Measurements from ENCODE around the gene MRPL19. TPM values are rescaled to one million over a fixed set of nuclear protein-coding genes. Genes with fewer than 3 reads are reported as not detected.

The MRPL19 gene
- total RNA-seq, 1 experiment from 2014 or later: 65.3 TPM

DNA sequence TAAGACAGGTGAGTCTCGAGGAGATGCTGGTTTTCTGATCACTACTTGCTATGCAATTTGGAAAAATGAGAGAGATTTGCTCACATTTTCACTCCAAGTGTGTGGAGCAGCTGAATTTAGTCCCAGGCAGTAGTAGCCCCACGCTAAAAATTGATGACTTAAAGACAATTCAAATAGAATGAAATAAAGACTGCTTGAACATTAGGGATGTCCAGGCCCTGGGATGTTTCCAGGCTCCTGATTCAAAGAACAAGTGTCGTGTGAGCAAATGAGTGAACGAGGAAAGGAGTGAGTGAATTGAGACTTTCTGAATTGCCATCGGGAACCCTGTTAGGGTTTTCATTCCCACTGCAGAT, 37.3 kb upstream of the MRPL19 start:
- Histone ChIP-seq H3K79me2 (ENCODE audit: insufficient read depth, low read length) (no peaks in the 10 kb centered on the region), H3K4me1 (ENCODE audit: control insufficient read depth in 1 of 2, insufficient read depth in 2 of 2, low read length in 2 of 2) (peaks cover 5 to 10% of the 10 kb centered on the region in 2 experiments), H3K9me2 (ENCODE audit: insufficient read depth) (no peaks in the 10 kb centered on the region), H3K9ac (ENCODE audit: low read length) (no peak overlapping the region), H3K36me3 (ENCODE audit: control insufficient read depth in 1 of 2, insufficient read depth in 2 of 2, low read length in 2 of 2) (no peaks in the 10 kb centered on the region), H3K27ac (ENCODE audit: low read depth, low read length) (no peak overlapping the region), H3K4me2 (ENCODE audit: low read length) (peak overlapping the region; percentile 66), H3K9me3 (ENCODE audit: control insufficient read depth in 1 of 2, insufficient read depth in 1 of 2, low read depth in 1 of 2, low read length in 2 of 2) (no peaks in the 10 kb centered on the region), H3K27me3 (ENCODE audit: insufficient read depth, low read length) (peaks cover 17% of the 10 kb centered on the region; the same call in 1 of the 2 replicates), H4K20me1 (ENCODE audit: insufficient read depth) (no peaks in the 10 kb centered on the region), H2AFZ (ENCODE audit: low read depth, low read length, poor library complexity, severe bottlenecking) (no peak overlapping the region), H3K4me3 (replicated peaks in 1 of 2; ENCODE audit: low read depth in 1 of 2, low read length in 2 of 2) (no peak overlapping the region)
- RAD21 ChIA-PET (ENCODE audit: low non-redundant PET in 1 of 2, low total read pairs in 2 of 2, uncharacterized antibody in 2 of 2, unreplicated experiment in 2 of 2): no interaction called here
- CTCF ChIA-PET: interaction anchor here (1.1 to 1.9 kb wide), 4 partner anchors 10 to 144 kb away, joined by 3 to 13 read pairs (median 5); no protein-coding TSS in a partner anchor
- no TSS peak for BruUV-seq (replicated peaks)
- POLR2A ChIA-PET: no interaction called here
- DNase-seq (ENCODE audit: low read depth, low spot score) (no peak), ATAC-seq (peak; percentile 13; the same call in 1 of the 2 replicates)
- TF ChIP-seq ZNF274 (IDR thresholded peaks at IDR 0.05; ENCODE audit: low read depth, low read length) (no peak), CTCF (IDR thresholded peaks at IDR 0.05 in 2 of 3, conservative IDR thresholded peaks at IDR 0.05 in 1 of 3; ENCODE audit: borderline replicate concordance in 1 of 3, insufficient read depth in 1 of 3, low read depth in 2 of 3, low read length in 2 of 3) (peak in 1 of 3 experiments; percentile 22; a peak in 1 of 6 replicates)
- intact Hi-C loops (cut with micrococcal nuclease): loop anchor here (1.0 to 10.0 kb wide), 3 partner anchors 145 to 687 kb away; no protein-coding TSS in a partner anchor

DNA sequence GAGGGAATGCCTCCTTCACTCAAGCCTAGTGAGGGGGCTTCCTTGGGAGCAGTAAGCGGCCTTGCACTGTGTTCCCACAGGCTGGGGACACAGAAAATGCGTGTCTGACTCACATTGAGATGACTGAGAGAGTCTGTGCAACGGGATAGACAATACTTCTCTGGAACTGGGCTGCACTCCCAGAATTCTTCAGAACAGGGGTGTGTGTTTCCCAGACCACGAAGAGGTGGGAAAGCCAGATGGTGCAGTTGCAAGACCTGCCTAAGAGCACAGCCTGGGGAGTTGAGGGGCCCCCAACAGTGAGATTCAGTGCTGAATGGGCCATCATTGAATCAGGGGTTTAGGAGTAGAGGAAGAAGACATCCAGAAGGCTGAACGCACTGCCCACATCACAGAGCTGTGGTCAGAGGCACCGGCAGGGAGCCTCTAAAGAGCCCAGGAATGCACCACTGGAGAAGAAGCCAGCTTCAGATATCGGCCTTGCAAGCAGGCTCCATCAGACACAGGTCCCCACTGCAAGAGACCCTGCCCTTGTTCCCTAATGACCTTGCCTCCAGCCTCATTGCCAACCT, 36.6 kb upstream of the MRPL19 start:
- no peak for TF ChIP-seq SP1 (IDR thresholded peaks at IDR 0.05; ENCODE audit: low read depth)
- TF ChIP-seq POLR2A (IDR thresholded peaks at IDR 0.05; ENCODE audit: borderline replicate concordance, extremely low read depth, insufficient read depth, insufficient read length): no peak
- no peak for TF ChIP-seq RAD21 (IDR thresholded peaks at IDR 0.05; ENCODE audit: low read depth)
- Histone ChIP-seq H3K79me2 (ENCODE audit: insufficient read depth, low read length) (no peaks in the 10 kb centered on the region), H3K9me3 (ENCODE audit: control insufficient read depth in 1 of 2, insufficient read depth in 1 of 2, low read depth in 1 of 2, low read length in 2 of 2) (no peaks in the 10 kb centered on the region), H3K9ac (ENCODE audit: low read length) (no peak overlapping the region), H3K4me1 (ENCODE audit: control insufficient read depth in 1 of 2, insufficient read depth in 2 of 2, low read length in 2 of 2) (peaks cover 5 to 10% of the 10 kb centered on the region in 2 experiments), H2AFZ (ENCODE audit: low read depth, low read length, poor library complexity, severe bottlenecking) (no peak overlapping the region), H3K27me3 (ENCODE audit: insufficient read depth, low read length) (peaks cover 17% of the 10 kb centered on the region; the same call in 1 of the 2 replicates), H3K4me3 (replicated peaks in 1 of 2; ENCODE audit: low read depth in 1 of 2, low read length in 2 of 2) (no peak overlapping the region), H4K20me1 (ENCODE audit: insufficient read depth) (no peaks in the 10 kb centered on the region), H3K27ac (ENCODE audit: low read depth, low read length) (no peak overlapping the region), H3K36me3 (ENCODE audit: control insufficient read depth in 1 of 2, insufficient read depth in 2 of 2, low read length in 2 of 2) (no peaks in the 10 kb centered on the region), H3K9me2 (ENCODE audit: insufficient read depth) (no peaks in the 10 kb centered on the region), H3K4me2 (ENCODE audit: low read length) (no peak overlapping the region)
- DNase-seq (ENCODE audit: low read depth, low spot score) (no peak), ATAC-seq (no peak)
- RAD21 ChIA-PET (ENCODE audit: low non-redundant PET in 1 of 2, low total read pairs in 2 of 2, uncharacterized antibody in 2 of 2, unreplicated experiment in 2 of 2): no interaction called here
- POLR2A ChIA-PET: no interaction called here
- BruUV-seq (replicated peaks): no TSS peak
- intact Hi-C loops (cut with micrococcal nuclease): loop anchor here (1.0 to 10.0 kb wide), 3 partner anchors 146 to 688 kb away; no protein-coding TSS in a partner anchor
- CTCF ChIA-PET: interaction anchor here (1.5 kb wide), 1 partner anchor 144 kb away, joined by 6 read pairs; no protein-coding TSS in a partner anchor

All from HCT116 (cell line).